Kidney (tissue), 14 donors: ENCODE results near the gene SLX1A. TPM values are rescaled to one million over a fixed set of nuclear protein-coding genes. Genes with fewer than 3 reads are reported as not detected.
"Not testable (repeated sequence)": the region's sequence is repeated elsewhere in the genome, so short reads cannot be mapped to it uniquely, and the experiment has no call there.

Experiments
- DNase-seq, 5 donors: peaks; one replicate each; pipeline ENCODE4 v3.0.0-alpha.2; 2013 to 2020
- FAIRE-seq: peaks from 2 replicates; lab custom pipeline; 2012; peaks lifted over from hg19 to GRCh38; lab: Jason Lieb, UNC
- H3K27ac ChIP-seq, 2 donors: one replicate each; pipeline ENCODE4 v1.7.0; 2013; ENCODE audit warnings: low read depth in 2 of 2, low read length in 2 of 2, inconsistent platforms in 1 of 2
- H3K27me3 ChIP-seq: one replicate; pipeline ENCODE4 v1.7.1; 2013; ENCODE audit warnings: low read length, inconsistent platforms; ENCODE audit not compliant: control insufficient read depth, insufficient read depth
- H3K36me3 ChIP-seq, 3 donors: one replicate each; pipeline versions ENCODE4 v1.7.0 to v1.7.1; 2013; ENCODE audit warnings: low read length in 3 of 3, control low read depth in 1 of 3, inconsistent platforms in 1 of 3; ENCODE audit not compliant: insufficient read depth in 3 of 3, control insufficient read depth in 2 of 3
- H3K4me1 ChIP-seq, 3 donors: one replicate each; pipeline versions ENCODE4 v1.7.0 to v1.7.1; 2013; ENCODE audit warnings: low read length in 3 of 3, inconsistent platforms in 1 of 3, low read depth in 1 of 3; ENCODE audit not compliant: control insufficient read depth in 2 of 3, insufficient read depth in 2 of 3
- H3K4me3 ChIP-seq, 3 donors: one replicate each; pipeline versions ENCODE4 v1.7.0 to v1.8.1; 2013; ENCODE audit warnings: low read length in 3 of 3, control low read depth in 1 of 3, inconsistent platforms in 1 of 3
- H3K9ac ChIP-seq, 3 donors: one replicate each; pipeline versions ENCODE4 v1.7.0 to v1.7.1; 2013; ENCODE audit warnings: low read length in 3 of 3, control low read depth in 1 of 3, inconsistent platforms in 1 of 3
- H3K9me3 ChIP-seq, 3 donors: one replicate each; pipeline versions ENCODE4 v1.7.0 to v1.7.1; 2013; ENCODE audit warnings: low read length in 3 of 3, control low read depth in 1 of 3, inconsistent platforms in 1 of 3; ENCODE audit not compliant: control insufficient read depth in 2 of 3, insufficient read depth in 1 of 3
- CTCF ChIP-seq: IDR thresholded peaks from 3 replicates; pipeline ENCODE4 v1.5.1; 2012; ENCODE audit warnings: mild to moderate bottlenecking, moderate library complexity, borderline replicate concordance; ENCODE audit not compliant: insufficient read depth; ENCODE audit errors: extremely low read depth
- intact Hi-C: fragments of 100-400 bp; cut with DNase I; formaldehyde crosslinking; loops from one replicate; pipeline ENCODE4 v1.11.1; 2022
- polyA plus RNA-seq: library from polyadenylated mRNA; stranded (reverse); fragments of 350-450 nt; fragmentation: Illumina TruSeq; extraction: RNeasy Lipid Tissue Mini Kit (QIAGEN cat#74804); gene quantifications from one replicate; pipeline ENCODE4 v1.2.3, GENCODE V29; 2014; ENCODE audit warnings: low read depth, low replicate concordance; ENCODE audit not compliant: insufficient read depth
- total RNA-seq: library from RNA; stranded (reverse); fragmentation: NEBNext Ultra II Directional; extraction: Animal tissue kit (Norgen Biotek cat#: 25700); gene quantifications from one replicate; pipeline ENCODE4 v1.2.1, GENCODE V29; 2021
- donor health status: control.
- donor health status: control.
- donor health status: control.
- donor health status: control.
- donor health status: control.
- donor health status: DM: yes; HTN: yes; CAD: no.
- donor health status: Normal renal cell carcinoma (clear cell type).

The SLX1A gene
- total and polyA plus RNA-seq, 2 donors from 2014 or later = 35.4 to 51.3 TPM

- no peak overlapping the region for H3K4me3 ChIP-seq
- peak; percentile 38 for TF ChIP-seq CTCF
- DNase-seq (peak; percentile 23 to 90 (median 34)), FAIRE-seq (no peak)
- H3K27ac ChIP-seq = no peak overlapping the region
- intact Hi-C loops = no loop called here
- H3K9me3 ChIP-seq = no peaks in the 10 kb centered on the region
- no peaks in the 10 kb centered on the region for H3K27me3 ChIP-seq
- H3K9ac ChIP-seq = no peak overlapping the region
- H3K4me1 ChIP-seq = peaks cover 0 to 2% (median 0%) of the 10 kb centered on the region in 3 donors
- no peaks in the 10 kb centered on the region for H3K36me3 ChIP-seq
Observed at GRCh38 chr16:30186782-30187555, 6.7 kb upstream of the SLX1A start.

- H3K4me1 ChIP-seq = peaks cover 0 to 2% (median 0%) of the 10 kb centered on the region in 3 donors
- no peaks in the 10 kb centered on the region for H3K9me3 ChIP-seq
- H3K36me3 ChIP-seq = no peaks in the 10 kb centered on the region
- intact Hi-C loops = no loop called here
- no peak overlapping the region for H3K27ac ChIP-seq
- no peak overlapping the region for H3K9ac ChIP-seq
- TF ChIP-seq CTCF = no peak
- H3K27me3 ChIP-seq = no peaks in the 10 kb centered on the region
- peak in 1 of 5 donors; percentile 72 for DNase-seq
- no peak overlapping the region for H3K4me3 ChIP-seq
- FAIRE-seq = no peak
Observed at GRCh38 chr16:30187556-30187865, 6.2 kb upstream of the SLX1A start.

- Histone ChIP-seq H3K9me3 (no peaks in the 10 kb centered on the region), H3K27me3 (no peaks in the 10 kb centered on the region), H3K4me3 (no peak overlapping the region), H3K36me3 (no peaks in the 10 kb centered on the region), H3K27ac (no peak overlapping the region), H3K4me1 (peaks cover 0 to 2% (median 0%) of the 10 kb centered on the region in 3 donors), H3K9ac (no peak overlapping the region)
- peak in 2 of 5 donors; percentile 52 to 78 for DNase-seq
- TF ChIP-seq CTCF = no peak
- FAIRE-seq = no peak
- intact Hi-C loops = no loop called here
Observed at GRCh38 chr16:30187971-30188561, 5.6 kb upstream of the SLX1A start.

GRCh38 chr16:30191158-30191557, 2.5 kb upstream of the SLX1A start:
- H3K4me1 ChIP-seq, H3K4me3 ChIP-seq, H3K36me3 ChIP-seq, FAIRE-seq, intact Hi-C loops, H3K9me3 ChIP-seq, H3K27me3 ChIP-seq, H3K9ac ChIP-seq, DNase-seq, H3K27ac ChIP-seq: not testable (repeated sequence)

GRCh38 chr16:30193098-30193497, 577 bp upstream of the SLX1A start:
- FAIRE-seq, H3K27ac ChIP-seq, H3K27me3 ChIP-seq, intact Hi-C loops, H3K9me3 ChIP-seq, H3K9ac ChIP-seq, H3K4me3 ChIP-seq, H3K4me1 ChIP-seq, DNase-seq, H3K36me3 ChIP-seq: not testable (repeated sequence)
